HG03108 (cell line): Measurements from ENCODE around the gene PCCA.

Source experiments
- ATAC-seq: cut with Tn5 transposase; IDR thresholded peaks from one replicate; pipeline ENCODE4 v1.9.1; 2021; ENCODE audit warnings: moderate library complexity; ENCODE audit not compliant: unreplicated experiment

Gene PCCA

DNA sequence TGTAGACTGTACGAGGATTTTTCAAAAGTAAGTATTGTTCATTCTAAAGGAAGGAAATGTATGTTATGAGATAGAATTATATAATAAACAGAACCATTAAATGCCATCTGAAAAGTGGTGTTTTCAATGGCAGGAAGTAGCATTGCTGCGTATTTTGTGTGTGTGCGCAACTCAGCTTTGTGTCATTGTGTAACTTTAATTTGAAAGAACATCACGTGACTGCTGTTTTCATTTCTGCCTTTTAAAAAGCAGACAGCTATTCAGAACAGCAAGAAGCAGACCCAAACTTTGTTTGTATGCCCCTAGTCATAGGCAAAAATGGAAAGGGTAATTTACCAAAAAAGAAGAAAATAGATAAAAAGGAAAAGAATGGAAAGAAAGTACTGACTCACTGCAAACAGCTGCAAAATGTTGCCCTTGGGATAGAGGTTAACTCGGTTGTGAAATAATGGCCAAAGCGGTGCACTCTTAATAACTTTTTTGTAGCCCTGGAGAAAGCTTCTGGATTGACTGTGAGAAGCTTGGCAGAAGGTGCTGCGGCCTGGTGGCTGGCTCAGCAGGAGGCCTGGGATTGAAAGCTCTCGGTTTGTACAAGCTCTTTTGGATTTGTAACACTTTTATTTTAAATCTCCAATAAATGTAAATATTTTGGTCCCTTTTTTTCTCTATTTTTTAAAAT is 402.4 kb downstream of the PCCA start:
- ATAC-seq = no peak

DNA sequence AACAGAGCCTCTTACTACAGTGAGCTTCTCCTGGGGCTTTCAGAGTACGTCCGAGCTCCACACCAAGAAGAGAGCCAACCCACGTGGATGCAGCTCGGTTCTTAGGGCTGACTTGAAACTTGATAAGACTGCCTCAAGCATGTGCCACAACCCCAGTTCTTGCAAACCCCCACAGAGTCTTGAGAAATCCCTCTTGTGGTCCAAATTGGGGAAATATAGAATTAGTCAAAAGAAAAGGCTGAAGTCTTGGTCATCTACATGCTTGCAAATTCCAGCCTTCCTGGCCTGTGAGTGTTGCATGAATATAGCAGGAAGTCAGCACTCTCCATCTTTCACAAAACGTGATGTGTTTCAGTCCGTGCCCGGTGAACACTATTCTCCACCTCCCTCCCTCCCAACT is 404.5 kb downstream of the PCCA start:
- no peak for ATAC-seq

DNA sequence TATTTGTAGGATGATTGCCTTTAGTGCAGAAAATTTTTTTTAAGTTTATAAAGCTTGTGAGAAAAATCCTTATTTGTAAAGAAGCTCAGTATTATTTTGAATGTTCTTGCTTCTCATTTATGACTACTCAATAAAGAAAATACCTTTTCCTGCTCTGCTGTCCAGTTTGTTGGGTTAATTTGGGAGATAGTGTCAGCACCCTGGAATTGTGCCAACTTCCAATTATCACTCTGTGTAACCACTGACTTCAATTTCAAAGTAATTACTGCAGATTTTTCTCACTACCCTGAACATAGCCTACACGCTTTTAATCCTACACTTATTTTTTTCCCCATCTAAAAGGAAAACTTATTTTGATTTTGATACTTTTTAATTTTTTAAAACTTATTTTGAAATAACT is 406.6 kb downstream of the PCCA start:
- no peak for ATAC-seq

DNA sequence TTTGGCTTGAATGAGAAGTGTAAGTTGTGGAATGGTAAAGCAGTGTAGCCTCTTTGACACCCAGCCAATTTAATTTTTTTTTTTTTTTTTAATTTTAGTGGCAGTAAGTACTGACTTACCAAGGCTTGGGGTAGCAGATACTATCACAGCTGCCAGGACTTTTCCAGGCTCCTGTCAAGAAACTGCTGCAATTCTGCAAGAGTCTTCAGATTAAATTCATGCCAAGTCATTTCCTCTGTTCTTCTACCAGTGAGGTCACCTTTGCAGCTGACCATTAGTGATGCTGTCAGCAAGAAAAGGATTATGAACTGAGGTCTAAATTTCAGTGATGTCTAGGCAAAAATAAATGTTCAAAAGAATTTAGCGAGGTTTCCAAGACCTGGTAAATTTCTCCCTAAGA is 408.5 kb downstream of the PCCA start:
- ATAC-seq = no peak

DNA sequence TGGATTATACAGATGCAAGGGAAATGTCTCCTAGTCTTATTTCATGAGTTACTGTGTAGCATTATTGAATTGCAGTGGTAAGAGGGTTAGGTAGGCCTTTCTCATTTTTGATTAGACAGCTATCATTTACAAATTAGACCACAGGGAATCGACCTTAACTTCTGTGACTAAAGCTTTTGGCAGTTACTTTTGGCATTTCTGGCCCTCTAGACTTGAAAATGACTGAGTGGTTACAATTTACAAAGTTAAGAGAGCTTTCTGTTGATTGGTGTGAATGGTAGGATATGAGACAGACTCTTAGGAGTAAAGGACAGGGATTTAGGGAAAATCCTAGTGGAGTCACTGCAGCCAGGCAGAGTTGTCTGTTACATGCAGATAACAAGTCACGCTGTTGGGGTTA is 413.6 kb downstream of the PCCA start:
- no peak for ATAC-seq

DNA sequence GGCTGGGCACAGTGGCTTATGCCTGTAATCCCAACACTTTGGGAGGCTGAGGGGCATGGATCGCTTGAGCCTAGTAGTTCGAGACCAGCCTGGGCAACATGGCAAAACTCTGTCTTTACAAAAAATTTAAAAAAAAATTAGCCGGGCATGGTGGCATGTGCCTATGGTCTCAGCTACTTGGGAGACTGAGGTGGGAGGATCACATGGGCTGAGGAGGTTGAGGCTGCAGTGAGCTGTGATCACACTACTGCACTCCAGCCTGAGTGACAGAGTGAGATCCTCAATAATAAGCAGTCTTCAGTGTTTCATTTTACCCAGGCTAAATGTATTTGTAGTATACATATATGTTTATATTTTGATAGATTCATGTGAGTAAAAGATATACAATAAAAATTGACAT is 414.7 kb downstream of the PCCA start:
- ATAC-seq = no peak

DNA sequence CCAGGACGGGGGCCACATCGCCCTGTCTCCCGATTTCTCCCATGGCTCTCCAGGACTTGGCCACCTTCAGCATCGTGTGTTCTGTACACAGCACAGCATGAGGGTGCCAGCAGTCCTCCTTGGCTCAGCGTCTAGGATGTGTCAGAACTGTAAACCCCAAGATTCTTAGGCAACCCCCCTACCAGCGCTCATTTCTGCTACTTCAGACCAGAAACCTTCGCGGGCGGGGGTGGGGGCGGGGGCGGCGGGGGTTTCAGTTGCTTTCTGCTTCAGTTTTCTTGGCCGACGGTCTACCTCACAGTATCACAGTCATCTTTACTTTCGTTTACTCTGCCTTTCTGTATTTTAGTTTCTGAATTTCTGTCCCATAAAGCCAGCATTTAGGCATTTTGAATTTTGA is 417.3 kb downstream of the PCCA start:
- no peak for ATAC-seq

DNA sequence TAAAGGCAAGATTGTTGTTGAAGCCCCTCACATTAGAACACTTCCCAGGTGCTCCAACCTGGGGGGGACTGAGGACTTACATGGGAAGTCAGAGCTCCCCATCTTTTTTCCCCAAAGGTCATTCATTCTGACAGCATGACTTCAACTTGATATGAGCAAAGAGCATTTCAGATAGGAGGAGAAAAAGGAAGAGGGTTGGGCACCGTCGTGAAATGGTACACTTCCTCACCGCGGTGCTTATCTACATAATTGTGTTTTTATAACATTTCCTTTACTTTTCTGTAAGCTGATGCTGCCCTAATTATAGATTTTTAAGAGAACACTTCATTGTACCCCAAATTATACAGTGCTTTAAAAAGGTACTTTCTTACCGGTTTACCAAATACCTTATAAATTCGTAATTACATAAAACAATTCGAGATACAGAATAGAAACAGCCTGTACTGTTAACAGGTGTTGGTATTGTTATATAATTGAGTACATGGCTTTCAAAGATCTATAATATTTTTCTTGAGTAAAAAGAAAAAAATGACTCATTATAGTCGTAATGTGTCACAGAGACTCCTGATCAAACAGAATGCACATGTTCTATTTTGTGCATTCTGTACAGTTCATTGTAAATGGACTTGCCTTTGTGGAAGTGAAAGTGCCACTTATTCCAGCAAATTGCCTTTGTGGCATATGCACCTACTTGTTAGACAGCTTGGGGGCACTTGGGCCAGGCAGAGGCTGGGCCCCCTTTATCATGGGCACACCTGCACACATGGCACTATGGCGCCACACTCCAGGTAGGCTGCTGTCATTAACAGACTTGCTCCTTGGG is 417.9 kb downstream of the PCCA start:
- ATAC-seq = no peak

DNA sequence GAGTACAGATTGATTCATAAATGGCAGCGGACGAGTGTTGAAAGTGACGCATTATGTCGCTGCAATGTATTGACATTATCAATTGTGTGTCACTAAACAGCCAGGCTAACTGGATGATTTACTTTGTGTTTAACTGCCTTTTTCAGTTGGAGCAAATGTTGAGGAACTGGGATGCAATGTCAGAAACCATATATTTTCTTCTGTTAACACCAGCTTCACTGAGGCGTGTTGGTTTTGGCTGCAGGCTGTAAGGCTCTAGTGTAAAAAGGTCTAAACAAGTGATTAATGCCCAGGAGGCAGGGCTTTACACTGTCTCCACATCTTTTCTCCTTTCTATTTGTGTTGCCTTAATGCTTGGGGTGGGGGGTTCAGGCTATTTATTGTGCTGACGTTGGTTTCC is 419.6 kb downstream of the PCCA start:
- ATAC-seq = no peak

DNA sequence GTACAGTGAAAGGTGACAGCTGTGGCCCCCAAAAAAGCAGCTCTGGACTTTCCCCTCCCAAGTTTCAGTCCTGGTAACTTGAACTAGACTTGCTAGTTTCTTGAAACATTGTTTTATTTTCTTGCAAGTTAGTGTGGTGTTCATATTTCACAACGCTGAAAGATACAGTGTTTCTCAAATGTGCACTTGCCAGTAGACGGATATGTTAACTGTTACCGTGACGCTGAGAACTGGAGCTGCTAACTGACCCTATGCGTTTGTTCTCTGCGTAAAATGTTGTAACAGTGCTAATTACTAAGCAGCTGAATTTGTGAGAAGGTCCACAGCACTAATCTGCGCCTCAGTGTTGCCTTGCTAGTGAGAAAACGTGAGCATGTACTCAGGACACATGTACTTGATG is 420.1 kb downstream of the PCCA start:
- no peak for ATAC-seq

DNA sequence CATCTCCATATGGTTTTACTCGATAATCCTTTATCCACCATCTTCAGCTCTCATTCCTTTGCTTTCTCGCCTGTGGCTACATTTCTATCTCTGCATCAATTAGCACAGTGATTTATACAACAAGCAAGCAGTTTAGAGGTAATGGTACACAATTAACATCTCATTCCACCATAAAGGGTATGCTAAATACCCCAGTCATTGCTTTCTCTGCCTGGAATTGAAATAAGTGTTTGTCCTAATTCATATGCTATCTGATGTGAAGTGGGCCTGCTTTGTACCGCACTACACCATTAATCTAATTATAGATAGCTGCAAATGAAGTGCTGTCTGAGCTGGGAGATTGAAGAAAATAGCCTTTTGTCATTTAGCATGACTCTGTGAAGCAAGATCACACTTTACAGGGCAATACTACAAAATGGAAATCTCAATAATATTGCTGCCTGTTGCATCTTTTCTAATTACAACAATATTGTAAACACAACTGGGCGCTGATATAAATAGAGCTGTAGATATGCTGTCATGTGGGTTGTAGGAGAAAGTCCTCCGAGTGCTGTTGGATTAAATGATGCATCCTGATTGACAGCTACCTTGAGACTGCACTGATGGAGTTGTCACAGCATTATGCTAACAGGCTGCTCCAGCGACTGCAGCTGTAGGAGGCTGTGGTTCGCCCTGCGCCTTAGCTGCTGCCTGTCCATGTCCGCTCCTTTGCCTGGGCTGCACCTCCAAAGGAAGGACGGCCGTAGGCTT is 421.5 kb downstream of the PCCA start:
- no peak for ATAC-seq

DNA sequence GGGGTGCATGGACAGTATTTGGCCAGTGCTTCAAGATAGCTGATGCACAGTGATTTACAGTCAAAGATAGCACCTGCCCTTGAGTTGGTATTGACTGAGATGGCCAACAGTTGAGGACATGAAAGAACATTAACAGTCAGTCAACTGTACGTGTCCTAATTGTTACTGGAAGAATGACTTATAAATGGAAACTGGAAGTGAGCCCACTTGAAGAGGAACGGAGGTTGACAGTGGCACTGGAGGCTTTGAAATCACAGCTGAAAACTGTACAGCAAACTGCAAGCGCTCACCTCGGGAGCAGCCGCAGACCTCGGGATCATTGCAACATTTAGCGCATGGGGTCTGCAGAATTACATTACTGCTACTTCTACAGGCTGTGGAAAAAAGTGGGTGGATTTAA is 422.6 kb downstream of the PCCA start:
- ATAC-seq = no peak

DNA sequence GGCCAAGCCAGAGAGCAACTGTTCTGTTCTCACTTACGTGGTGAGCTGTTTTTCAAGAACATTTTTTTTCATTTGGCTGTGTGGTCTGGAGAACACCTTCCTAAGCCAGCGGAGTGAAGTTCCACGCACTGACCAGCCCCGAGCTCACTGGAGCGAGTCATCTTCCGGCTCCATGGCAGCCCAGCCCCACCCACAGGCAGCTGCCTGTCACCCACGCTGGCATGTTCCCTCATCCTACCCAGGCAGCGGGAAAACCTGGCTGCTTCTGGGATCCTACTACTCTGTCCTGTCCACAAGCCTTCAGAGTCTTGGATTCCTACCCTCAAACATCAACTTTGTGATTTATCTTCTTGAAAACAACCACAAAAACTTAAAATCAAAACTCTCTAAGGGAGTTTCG is 423.5 kb downstream of the PCCA start:
- ATAC-seq = no peak

DNA sequence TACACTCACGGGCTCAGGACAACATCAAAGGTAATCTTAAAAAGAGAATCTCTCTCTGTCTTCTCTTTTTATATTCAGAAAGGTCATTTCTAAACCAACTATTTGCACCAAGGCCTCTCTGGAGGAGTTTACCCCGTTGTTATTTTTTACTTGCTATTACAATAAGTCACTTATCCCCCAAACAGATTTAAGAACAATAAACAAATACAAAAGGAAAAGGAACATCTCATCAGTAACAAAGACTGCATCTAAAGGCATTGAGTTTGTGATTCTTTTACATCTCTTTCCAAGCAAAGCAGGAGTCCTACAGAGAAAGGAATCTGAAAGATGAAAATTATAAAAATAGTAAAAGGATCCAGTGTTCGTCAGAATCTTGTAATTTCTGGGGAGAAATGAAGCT is 424.3 kb downstream of the PCCA start:
- no peak for ATAC-seq

DNA sequence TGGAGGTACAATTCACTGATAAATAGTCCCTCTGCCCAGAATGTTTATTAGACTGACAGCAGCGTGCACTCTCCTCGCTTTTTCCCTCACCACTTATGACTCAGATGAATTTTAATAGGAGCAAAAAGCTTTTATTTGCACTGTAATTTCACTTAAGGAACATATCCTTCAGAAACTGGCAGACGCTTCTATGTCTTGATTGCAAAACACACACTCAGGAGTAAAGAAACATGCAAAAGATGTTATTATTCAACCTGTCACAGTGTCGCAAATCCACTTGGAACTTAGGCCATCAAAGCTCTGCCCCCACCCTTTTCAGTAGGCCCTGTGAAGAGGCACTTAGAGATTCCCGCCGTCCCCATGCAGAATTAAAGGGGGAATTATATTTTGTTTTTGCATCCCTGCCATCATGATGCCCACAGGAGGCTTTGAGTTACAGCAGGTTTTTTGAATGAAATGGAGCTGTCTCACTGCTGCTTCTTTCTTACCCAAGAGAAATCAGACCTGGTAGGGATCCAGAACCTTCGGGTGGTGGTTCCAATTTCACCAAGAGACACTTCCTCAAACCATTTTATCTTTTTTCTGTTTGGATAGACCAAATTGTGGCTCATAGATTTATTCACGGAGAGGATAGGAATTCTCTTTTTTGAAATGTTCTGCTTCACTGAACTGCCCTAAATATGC is 425.2 kb downstream of the PCCA start:
- ATAC-seq = no peak

DNA sequence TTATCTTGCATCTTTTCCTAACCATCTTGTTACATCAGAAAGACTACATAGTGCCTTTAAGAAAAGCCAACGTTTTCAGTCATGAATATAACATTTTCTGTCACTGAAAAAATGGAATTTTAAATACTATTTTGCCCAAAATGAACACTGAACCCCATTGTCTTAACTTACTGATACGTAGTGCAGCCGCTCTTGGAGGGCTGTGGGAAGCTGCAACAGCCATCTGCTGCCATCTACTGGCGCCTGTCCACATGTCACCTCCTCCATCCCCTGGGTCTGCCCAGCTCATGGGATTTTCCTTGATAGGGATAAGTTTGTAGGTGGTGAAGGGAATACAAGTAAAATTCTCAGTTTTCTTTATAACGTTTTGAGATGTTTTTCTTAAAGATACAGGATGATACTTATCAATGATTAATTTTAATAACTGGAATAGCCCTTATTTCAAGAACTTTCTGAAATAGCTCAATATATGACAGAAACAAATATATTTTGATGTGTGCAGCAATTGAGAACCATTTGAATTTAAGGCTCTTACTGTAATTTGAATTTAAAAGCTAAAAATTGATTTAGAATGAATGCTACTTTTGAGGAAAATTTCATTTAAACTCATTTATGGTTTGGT is 426.0 kb downstream of the PCCA start:
- ATAC-seq = peak; percentile 56

DNA sequence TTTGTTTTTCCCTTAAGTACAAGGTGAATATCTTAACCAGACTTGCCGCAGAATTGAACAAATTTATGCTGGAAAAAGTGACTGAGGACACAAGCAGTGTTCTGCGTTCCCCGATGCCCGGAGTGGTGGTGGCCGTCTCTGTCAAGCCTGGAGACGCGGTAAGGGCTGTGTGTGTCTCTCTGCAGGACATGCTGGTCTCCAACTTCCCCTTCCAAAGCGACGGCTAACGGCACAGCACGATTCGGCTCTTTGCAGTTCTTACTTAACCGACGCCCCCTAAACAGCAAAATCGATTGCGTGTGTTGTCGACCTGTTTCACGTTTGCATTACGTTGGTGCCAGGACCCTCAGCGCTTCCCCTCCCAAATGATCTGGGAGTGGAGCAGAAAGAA is 426.5 kb downstream of the PCCA start:
- ATAC-seq = no peak

DNA sequence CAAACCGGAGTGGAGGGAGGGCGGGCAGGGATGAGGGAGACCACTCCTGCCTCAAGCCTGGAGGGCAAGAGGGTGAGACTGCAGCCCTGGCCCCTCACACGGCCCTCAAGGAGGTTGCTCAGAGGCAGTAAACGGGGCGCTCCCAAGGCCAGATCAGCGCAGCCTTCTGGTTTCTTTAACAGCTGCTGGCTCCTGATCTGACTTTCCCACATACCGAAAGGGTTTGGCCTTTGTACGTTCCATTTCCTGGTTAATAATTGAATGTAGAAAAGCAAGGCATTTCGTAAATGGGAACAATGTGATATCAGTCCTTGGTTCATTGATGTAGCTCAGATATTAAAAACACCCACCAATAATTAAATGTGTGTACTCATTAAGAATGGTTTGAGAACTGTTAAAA is 428.2 kb downstream of the PCCA start:
- no peak for ATAC-seq

DNA sequence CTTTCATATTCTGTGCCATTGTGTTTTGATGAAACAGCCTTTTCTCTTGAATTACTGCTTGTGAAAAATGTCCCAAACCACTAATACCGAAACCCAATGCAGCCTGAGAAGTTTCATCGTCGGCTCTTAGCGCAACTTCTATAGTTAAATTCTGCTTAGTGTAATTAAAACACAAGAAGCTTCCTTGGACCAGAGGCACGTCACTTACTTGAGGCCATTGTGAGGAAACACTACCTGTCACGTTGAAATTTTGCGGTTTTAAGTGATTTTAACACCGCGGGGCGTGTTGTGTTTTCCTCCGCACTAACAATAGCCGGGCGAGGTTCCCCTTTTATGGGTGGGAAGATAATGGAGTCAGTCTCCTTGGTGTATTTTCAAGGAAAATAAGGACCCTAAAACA is 428.8 kb downstream of the PCCA start:
- ATAC-seq = no peak

DNA sequence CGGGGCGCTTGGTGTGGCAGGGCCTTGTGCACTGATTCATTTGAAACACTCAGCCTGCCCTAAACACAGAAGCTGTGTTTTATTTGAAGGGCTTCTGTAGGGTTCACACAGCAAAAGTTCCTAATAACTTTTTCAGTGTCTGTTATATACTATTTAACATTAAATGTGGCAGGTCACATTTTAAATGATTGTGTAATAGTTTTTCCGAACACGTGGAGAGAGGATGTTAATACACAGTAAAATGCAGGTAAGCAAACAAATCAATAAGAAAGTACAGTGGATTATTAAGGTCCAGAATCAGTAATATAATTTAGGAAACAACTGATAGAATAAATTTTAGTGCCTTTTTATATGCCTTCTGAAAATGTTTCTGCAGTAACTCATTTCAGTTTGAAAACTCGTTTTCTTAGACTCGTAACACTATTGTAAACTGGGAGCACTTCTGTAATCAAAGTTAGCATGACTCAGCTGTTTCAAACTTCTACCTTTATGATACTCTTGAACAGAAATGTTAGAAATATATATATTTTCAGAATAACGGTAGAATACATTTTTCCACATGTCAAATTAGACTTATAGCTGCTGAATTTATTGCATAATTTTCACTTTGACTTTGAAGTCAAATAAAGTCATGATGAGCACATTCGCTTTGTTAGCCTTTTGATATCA is 429.6 kb downstream of the PCCA start:
- ATAC-seq = no peak
